ENCODE data around the gene TAP1. TPM values are rescaled to one million over a fixed set of nuclear protein-coding genes. Genes with fewer than 3 reads are reported as not detected.
A peak's percentile ranks its signal among the peaks of the same experiment; 100 is the strongest.

TAP1 gene
- total and polyA plus RNA-seq, 9 of the 15 experiments (the other 6 are each of a cell fraction or from before 2014, with no cell fraction given) = 1.3 to 6.0 (median 4.2) TPM

GRCh38 chr6:32838114-32838958, 15.2 kb downstream of the TAP1 start, which contains the start of gene TAP2 (continued):
- TF ChIP-seq RAD21 (CRISPR knock-in tag; conservative IDR thresholded peaks at IDR 0.05 in 1 of 2, IDR thresholded peaks at IDR 0.05 in 1 of 2) (peak; percentile 100), SIN3B (IDR thresholded peaks at IDR 0.05; ENCODE audit: low read depth) (peak; percentile 55; the same call in 1 of the 2 replicates), RUNX1 (IDR thresholded peaks at IDR 0.05; ENCODE audit: low read depth) (0 out of 2 replicates have a peak, but pooled peaks have one; percentile 66), PTRF (tag; IDR thresholded peaks at IDR 0.05) (no peak), ATF4 (CRISPR knock-in tag; IDR thresholded peaks at IDR 0.05) (no peak), GABPA (tag; conservative IDR thresholded peaks at IDR 0.05; ENCODE audit: low read depth) (0 out of 2 replicates have a peak, but pooled peaks have one; percentile 15), CHD2 (IDR thresholded peaks at IDR 0.05; ENCODE audit: low read depth, low read length) (0 out of 2 replicates have a peak, but pooled peaks have one; percentile 11), PRDM10 (IDR thresholded peaks at IDR 0.05; ENCODE audit: partially characterized antibody) (peak; percentile 77), MTA3 (IDR thresholded peaks at IDR 0.05; ENCODE audit: borderline replicate concordance) (peak; percentile 77), CBX8 (IDR thresholded peaks at IDR 0.05; ENCODE audit: borderline replicate concordance, extremely low read depth, low read depth, low read length, poor library complexity, severe bottlenecking) (no peak), HINFP (tag; conservative IDR thresholded peaks at IDR 0.05; ENCODE audit: low read depth) (no peak), HEY1 (CRISPR knock-in tag; IDR thresholded peaks at IDR 0.05; ENCODE audit: borderline replicate concordance) (peak; percentile 42; the same call in 1 of the 2 replicates), EP400 (IDR thresholded peaks at IDR 0.05) (peak; percentile 78), ZNF212 (CRISPR knock-in tag; IDR thresholded peaks at IDR 0.05) (no peak), MAZ (CRISPR knock-in tag; conservative IDR thresholded peaks at IDR 0.05 in 1 of 2, IDR thresholded peaks at IDR 0.05 in 1 of 2) (peak; percentile 81 to 86), ZZZ3 (IDR thresholded peaks at IDR 0.05) (no peak), MNT (conservative IDR thresholded peaks at IDR 0.05) (peak; percentile 60 to 78; a peak in 3 of 4 replicates), ZNF124 (CRISPR knock-in tag; IDR thresholded peaks at IDR 0.05) (no peak)

All from K562 (cell line).